ENCODE data around the gene MPRIP.

MPRIP gene

DNA sequence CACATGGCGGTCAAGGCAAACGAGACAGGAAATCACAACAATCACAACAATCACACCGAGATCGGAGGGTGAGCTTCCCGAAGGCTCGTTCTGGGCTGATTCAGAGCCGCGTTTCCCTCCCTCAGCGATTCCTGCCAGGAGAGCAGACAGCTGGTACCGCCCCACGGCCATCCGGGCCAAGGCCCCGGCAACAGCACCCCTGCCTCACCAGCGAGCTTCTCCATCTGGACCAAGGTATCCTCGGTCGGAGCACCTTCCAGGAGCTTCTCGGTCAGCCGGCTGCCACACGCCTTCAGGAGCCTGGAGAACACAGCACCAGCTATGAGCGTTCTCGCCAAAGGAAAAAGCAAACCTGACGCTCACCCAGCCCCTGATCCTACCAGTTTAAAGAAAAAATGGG, 179.1 kb downstream of the MPRIP start:
- DNase-seq: no peak

DNA sequence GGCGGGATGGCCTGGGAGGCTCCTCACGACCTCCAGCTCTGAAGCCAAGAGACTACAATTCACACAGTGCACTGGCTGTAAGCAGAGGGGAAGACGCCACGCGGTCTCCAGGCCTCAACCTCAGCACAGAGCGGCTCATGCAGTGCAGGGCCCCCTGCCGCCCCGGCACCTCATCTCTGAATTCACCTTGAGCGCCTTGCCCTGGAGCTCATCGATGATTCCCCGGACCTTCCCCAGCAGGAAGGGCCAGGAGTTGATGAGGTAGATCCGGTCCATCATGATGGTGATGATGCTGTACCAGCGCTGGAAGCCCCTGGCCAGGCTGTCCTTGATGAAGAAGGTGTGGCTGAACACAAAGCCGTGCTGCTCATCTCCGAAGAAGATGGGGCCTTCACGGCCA, 181.5 kb downstream of the MPRIP start:
- DNase-seq: no peak

DNA sequence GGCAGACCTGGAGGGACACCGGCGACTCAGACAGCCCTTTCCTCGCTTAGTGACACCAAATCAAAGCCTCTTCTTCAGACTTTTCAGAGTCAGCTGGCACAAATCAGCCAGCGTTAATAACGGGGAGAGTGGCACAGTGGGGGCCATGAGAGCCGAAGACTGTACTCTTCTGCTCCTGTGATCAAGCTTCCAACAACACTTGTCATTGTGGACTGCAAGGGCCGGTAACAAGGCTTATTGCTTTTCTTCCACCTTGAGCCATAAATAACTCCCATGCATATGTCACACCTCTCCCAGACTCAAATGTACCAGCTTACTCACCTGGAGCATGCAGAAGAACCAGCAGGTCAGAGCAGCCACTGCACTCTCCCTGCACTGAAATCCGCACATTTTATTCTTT, 181.9 kb downstream of the MPRIP start:
- DNase-seq: no peak

DNA sequence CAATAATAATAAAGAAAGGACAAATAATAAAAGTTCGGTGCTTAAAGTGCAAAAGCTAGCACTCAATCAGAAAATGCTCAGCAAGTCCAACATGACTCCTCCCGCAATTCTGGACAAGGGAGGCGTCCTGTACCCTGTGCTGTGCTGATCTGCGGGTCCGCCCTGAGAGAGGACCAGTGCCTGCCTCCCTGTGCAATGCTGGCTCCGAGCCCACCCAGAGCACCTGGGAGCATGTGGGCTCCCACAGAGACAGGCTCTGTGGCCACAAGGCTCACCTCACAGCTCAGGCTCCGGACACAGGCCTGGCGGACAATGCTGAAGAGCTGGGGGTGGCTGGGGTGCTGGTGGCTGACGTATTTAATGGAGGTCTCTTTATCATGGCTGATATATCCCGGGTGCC, 183.6 kb downstream of the MPRIP start:
- no peak for DNase-seq

DNA sequence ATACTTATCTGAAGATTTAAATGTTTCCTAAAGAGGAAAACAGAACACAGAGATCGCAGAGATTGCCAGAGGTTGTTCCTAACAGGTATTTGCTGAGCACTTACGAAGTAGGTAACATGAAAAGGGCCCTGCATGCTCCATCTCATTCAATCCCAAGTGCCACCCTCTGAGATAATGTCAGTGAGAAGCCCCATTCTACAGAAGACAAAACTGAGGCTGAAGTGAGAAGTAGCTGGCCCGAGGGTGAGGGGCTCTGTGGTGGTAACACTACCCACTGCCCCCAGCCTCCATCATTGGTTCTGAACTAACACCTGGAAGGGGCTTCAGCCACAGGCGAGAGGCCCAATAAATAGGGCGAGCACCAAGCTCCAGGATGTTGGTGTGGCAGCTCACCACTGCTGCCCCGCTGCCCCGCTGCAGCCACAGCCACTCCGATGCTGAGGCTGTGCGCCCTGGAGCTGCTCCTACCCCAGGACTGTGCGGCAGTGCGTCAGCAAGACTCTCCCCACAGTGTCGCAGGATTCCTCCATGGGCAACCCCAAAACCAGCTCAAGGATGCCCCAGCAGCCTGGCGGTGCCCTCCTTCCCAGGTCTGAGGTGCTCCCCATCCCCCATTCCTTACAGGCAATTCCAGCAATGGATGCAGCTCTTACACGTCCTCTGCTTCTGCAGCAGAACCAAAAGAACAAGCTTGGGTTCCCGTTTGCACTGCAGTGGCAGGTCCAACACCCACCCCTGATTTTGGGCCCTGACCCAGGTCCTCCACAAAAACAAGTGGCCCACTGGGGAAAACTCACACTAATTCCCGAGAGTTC, 184.4 kb downstream of the MPRIP start:
- DNase-seq: no peak

DNA sequence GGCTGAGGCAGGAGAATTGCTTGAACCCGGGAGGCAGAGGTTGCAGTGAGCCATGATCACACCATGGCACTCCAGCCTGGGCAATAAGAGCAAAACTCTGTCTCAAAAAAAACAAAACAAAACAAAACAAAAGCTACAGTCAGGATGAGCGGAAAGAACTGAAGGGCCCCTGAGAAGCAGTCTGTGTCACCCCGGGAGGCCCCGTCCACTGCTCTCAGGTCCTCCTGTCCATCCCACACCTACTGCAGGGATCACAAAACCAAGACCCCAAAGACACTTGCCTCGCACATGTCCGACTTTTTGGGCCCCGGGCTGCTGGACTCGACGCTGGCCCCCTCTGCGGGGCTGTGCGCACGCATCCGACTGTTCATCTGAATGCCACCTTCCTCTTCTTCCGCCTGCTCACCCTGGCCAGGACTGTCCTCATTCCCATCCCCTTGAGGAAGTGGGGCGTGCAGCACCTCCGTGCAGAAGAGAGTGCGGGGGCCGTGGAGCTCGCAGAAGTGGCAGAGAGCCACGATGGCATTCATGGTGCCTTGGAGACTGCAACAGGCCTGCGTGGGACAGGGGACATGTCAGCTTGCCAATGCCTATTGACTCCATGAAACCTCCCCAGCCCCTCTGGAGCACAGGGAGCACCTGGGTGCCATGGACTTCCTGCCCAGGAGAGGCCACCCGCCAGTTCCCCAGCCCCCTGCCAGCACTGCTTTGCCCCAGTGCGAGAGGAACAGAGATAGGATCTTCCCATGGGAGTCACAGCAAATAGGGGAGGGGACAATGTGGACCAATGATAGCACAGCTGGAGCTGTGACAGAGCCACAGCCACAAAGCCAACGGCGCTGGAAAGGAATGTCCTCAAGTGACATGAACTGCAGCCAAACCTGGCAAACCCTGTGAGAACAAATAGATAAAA, 185.6 kb downstream of the MPRIP start:
- DNase-seq: no peak

DNA sequence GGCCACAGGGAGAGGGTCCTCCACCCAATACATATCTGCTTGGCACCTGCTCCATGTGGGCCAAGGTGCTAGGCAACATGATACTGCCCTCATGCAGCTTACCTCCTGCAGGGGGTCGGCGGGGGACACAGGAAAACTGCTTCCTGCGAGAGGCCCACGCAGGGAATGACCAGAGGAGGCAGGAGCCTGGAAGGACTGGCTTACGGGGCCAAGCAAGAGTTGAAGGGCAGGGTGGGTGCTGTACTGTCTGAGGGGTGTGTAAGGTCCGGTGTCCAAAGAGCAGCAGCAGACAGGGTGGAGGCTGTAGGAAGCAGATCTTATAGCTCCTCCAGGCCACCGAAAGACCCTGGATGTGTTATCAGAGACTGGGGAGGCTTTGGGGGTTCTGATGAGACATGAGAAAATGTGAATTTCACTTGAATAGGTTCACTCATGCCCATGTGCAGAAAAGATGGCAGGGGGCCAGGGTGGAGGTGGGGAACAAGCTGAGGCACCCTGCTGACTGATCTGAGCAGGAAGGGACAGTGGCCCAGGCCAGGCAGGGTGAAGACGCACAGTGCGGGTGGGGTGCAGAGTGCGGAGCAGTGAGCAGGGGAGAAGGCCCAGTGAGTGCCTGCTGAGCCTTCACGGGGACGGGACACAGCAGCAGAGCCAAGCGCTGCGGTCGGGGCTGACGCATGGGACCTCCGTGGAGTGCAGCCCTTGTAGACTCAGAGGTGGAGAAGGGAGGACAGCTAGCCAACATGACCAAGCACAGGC, 186.4 kb downstream of the MPRIP start:
- DNase-seq: no peak

DNA sequence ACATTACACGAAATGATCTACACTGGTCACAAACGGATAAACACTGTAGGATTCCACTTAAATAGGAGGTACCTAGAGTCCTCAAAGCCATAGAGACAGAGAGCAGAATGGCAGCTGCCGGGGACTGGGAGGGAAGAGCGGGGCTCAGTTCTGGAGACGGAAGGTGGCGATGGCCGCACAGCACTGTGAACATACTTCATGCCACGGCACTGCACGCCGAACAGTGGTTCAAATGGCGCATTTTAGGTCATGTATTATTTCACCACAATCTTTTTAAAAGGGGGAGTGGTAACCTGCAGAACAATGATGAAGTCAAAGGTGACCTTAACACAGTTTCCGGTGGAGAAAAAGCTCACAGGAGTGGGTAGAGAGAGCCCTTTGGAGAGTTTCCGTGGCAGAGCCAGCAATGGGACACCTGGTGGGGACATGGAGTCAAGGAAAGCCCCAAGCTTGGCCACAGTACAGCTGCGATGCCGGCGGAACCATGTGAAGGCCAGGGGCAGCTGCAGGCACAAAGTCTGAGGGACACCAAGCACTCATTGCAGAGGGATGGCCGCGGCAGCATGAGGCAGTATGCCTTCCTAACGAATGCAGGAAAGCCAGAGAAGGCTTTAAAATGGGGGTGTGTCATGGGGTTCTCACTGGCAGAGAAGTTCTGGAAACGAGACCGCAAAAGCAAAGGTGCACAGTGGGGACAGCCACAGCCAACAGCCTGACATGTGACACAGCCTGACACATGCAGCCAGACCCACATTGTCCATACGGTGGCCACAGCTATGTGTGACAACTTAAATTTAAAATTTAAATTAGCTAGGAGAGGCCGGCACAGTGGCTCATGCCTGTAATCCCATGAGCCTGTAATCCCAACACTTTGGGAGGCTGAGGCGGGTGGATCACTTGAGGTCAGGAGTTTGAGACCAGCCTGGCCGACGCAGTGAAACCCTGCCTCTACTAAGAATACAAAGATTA, 187.4 kb downstream of the MPRIP start:
- no peak for DNase-seq

DNA sequence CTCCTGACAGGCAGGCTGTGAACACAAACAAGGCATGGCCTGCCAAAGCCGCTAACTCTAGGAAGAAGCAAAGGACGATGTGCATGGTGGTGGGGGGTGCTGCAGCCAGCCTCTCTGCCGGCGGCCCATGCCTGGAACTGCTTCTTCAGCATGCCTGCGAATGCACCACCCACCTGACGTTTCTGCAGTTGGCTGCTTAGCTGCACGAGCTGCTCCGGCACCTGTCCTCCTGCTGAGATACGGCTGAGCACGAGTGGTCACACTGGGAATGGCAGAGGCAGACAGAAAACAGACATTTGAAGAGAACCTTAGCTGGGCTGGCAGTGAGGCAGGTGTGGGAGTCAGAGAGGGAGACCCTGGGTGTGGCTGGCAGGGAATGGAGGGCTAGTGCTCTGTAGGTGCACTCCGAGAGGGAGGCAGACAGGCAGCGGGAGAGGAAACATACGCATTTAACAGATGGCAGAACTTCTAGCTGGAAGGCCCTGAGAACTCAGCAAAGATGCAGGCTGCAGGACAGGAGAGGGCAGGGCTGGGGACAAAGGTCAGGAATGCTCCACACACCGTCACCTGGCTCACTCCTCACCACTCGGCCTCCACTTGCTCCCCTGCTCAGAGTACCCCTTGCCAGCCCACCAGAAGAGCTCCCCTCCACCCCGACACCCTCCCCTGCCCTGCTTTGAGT, 189.5 kb downstream of the MPRIP start:
- DNase-seq: no peak

DNA sequence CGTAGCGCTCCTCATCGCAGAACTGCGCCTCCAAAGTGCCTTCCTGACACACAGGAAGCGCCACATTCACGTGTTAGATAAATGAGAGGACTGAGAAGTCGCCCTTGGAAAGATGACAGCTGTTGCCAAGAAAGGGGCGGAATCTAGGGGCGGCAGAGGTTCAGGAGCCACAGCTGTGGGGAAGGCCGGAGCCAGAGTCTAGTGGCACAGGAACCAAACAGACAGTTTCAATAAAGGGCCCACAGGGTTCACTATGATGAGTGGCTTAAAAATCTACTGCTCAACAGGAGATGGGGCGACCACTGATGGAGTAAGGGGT, 190.0 kb downstream of the MPRIP start:
- no peak for DNase-seq

DNA sequence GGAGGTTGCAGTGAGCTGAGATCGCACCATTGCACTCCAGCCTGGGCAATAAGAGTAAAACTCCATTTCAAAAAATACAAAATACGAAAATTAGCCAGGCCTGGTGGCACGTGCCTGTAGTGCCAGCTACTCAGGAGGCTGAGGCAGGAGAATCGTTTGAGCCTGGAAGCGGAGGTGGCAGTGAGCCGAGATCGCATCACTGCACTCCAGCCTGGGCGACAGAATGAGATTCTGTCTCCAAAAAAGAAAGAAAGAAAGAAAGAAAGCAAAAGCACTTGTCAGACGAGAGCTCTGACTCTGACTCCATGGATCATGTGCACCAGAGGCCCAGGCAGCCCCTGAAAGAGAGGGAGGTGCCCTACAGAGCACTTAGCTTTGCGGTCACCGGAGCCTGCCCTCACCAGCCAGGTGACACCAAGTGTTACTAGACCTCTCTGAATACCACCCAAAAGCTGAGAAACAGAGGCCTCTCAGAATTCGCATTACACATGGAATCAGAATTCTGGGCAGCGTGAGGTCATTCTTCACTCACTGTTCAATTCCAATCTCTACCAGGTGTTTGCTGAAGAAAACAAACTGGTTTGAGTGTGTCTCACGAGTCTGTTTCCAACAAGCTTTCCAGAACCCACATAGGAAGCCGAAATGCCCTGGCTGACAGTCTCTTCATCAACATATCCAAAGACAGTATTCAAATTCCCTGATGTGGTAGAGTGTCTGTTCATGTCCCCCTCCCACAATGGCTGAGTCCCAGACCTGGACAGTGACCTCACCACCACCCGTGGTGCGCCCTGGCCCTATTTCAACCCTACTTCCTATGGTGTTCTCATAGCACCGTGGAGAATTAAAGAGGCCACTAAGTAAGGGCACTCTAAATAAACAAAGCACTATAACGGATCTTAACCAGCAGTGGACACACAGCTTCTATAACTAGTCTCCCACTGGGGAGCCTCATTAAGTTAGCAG, 193.2 kb downstream of the MPRIP start:
- DNase-seq: no peak

DNA sequence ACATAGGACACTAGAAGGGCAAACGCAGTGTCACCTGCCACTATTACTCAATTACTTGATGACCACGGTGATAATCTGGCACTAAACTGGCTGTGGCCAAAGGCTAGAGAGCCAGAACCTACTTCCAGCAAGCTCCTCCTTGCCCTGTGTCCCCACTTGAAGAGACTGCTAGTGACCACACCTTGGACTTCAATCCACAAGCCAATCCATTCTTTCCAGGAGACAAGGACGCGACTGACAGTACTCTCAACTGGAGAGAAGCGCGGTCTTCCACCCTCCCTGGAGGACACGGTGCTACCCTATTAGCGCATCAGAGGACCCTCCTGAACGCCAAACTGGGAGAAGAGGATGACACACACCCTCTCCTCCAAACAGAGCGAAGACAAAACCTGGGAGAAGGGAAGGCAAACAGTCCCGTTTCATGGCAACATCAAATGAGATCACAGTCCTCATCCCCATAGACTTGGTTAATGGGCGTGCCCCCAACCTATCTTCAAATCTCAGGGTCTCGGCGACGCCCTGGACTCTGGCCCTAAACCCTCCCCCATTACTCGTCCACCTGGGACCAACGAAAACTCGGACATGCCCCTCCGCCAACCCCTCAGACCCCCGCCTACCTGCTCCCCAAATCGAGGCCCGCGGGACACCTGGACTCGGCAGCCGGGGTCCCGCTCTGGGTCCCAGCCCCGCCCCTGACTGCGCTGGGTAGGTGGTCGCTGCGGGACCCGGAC, 194.2 kb downstream of the MPRIP start:
- DNase-seq: peak; percentile 4

DNA sequence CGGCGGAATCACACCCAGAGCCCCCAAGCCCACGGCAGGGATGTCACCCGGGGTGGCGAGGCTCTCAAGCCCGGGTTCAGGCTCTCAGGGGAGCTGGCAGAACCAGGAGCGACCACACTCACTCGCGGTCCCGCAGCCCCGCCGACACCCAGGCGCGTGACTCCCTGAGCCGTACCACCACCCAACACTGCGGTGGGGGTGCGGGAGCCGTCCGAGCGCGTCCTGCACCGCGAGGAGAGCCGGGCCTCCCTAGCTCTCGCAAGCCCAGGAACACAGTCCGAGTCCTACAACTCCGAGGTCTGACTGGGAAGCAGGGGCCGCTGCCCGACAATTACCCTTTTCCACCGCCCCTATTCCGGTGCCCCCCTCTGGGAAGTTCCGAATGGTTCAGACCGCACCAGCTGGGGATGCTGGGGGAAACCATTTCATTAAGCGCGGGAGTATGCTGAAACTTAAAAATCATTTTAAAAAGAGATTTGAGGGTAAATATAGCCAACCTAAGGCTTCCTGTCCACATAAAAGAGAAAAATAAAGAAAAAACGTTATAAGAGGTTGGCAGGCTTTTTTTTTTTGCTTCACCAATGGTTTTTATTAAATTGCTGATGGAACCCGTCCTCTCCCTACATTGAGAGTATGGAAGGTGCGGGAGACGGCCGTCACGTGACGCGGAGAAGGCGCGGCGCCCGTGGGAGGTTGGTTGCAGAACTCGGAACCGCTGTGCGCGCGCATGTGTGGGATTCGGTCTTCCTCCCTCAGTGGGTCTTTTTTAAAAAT, 195.0 kb downstream of the MPRIP start, which contains the start of gene FLCN:
TSS of gene FLCN (minus strand) at position 143 of the 774 bp plus-strand sequence. CDS start 9,031 bp downstream, outside the sequence.
- DNase-seq: peak; percentile 88

DNA sequence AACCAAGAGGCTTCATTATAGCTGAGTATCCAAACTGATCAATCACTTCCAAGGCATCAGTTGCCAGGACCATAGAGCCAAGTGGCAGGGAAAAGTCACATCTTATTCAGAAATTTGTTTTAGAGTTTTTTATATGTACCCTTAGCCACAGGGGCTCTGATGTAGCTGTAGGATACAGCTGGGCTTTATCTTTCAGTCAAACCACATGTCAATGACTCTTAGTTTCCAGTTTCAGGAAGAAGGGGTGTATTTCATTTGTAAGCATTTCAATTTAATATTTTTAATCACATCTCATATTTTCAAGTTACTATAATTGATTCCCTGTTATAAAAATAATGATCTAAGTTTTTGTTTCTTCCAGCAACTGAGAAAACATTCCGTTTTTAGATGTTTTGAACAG, 197.6 kb downstream of the MPRIP start:
- no peak for DNase-seq

DNA sequence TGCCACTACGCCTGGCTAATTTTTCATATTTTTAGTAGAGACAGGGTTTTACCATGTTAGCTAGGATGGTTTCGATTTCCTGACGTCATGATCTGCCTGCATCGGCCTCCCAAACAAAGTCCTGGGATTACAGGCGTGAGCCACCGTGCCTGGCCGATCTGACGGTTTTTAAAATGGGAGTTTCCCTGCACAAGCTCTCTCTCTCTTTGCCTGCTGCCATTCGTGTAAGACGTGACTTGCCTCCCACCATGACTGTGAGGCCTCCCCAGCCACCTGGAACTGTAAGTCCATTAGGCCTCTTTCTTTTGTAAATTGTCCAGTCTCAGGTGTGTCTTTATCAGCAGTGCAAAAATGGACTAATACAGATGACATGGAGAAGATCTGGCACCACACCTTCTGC, 199.4 kb downstream of the MPRIP start:
- DNase-seq: no peak

DNA sequence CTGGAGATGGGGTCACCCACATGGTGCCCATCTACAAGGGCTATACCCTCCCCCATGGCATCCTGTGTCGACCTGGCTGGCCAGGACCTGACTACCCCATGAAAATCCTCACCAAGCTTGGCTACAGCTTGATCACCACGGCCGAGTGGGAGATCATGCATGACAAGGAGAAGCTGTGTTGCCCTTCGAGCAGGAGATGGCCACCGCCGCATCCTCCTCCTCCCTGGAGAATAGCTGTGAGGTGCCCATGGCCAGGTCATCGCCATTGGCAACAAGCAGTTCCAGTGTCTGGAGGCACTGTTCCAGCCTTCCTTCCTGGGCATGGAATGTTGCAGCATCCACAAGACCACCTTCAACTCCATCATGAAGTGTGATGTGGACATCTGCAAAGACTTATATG, 200.0 kb downstream of the MPRIP start:
- DNase-seq: no peak

All from T-helper 9 cell (primary cell).